HG02943 (cell line): Measurements from ENCODE around the gene GNS.
"Not testable (repeated sequence)": the region's sequence is repeated elsewhere in the genome, so short reads cannot be mapped to it uniquely, and the experiment has no call there.

Source experiments
- ATAC-seq: cut with Tn5 transposase; IDR thresholded peaks from one replicate; pipeline ENCODE4 v1.9.1; 2021; ENCODE audit warnings: mild to moderate bottlenecking, low read depth, moderate library complexity; ENCODE audit not compliant: unreplicated experiment

Gene GNS

DNA sequence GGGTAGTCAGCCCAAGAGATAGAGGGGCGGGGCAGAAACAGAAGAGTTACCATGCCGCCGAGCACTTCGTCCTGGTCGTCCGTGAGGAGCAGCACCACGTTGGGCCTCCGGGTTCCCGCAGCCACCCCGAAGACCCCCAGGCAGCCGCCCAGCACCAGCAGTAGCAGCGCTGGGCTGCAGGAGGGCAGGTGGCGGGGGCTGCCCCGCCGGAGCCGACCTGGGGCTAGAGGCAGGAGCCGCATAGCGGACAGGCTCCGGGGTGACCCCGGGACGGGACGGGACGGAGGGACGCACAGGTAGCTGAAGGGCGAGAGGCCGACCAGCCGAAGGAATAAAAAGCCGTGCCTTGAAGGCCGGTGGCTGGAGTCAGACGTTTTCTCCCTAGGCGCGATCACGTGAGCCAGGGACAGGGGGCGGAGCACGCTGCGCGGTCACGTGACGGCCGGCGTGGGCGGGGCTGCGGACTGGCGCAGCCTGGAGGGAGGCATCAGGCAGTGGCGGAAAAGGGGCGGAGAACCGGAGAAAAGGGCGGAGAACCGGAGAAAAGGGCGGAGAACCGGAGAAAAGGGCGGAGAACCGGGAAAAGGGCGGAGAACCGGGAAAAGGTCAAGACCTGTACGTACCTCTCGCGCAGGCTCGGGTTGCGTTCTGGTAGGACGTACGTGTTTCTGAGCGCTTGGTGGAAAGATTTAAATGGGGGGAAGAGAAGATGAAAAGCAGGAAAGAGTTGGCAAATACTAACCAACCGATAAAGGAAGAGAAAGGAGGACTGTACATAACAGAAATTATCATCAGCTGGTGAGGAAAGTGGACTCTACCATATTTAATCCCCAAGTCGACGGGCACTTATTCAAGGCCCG lies at the start of gene GNS:
GNS (minus strand) TSS at position 372 of the 860 bp plus-strand sequence; CDS start at position 242, 130 bp downstream.
- ATAC-seq, result peak; percentile 80

DNA sequence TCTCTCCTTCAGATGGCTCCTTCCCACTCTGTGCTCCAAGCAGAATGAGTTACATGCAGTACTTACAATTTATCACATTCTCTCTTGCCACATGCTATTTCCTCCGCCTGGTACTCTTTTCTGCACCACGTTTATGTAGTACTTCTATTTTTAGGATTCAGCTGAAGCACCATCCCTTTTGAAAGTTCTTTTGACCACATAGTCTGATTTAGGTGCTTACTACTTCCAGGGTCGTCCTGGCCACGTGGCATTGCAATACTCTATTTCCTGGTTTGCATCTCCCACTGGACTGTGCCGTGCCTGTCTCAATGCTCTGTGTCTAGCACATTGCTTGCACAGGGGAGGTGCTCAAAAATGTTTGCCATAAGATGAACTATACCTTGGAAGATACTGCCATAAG lies 48.9 kb upstream of the GNS start:
- no peak for ATAC-seq

DNA sequence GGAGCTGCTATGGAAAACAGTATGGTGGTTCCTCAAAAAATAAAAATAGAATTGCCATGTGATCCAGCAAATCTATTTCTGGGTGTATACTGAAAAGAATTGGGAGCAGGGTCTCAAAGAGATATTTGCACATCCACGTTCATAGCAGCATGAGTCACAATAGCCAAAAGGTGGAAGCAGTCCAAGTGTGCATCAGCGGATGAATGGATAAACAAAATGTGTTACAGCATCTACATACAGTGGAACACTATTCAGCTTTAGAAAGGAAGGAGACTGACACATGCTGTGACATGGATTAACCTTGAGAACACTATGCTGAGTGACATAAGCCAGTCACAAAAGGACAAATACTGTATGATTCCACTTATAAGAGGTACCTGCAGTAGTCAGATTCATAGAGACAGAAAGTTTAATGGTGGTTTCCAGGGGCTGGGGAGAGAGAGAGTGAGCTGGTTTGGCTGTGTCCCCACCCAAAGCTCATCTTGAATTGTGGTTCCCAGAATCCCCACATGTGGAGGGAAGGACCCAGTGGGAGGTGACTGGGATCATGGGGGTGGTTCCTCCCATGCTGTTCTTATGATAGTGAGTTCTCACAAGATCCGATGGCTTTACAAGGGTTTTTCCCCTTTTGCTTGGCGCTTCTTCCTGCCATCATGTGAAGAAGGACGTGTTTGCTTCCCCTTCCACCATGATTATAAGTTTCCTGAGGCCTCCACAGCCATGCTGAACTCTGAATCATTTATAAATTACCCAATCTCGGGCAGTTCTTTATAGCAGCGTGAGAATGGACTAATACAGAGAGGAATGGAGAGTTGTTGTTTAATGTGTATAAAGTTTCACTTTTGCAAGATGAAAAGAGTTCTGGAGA lies 47.6 kb upstream of the GNS start:
- ATAC-seq, result no peak

DNA sequence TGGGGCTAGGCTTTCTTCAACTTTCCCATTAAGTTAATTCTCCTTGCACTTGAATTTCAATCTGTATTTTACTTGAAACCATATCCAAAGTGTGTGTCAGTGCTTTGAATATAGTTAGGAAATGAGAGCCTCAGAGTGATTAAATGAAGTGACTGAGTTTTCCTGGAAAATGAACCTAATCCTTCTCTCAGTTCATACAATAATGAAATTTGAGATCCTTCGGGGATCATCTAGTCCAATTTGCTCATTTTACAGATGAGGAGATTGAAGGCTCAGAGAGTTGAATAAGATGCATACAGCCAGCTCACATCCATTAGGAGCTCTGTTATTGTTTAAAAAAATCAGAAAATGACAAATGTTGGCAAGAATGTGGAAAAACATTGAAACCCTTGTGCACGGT lies 47.0 kb upstream of the GNS start:
- ATAC-seq, result no peak

DNA sequence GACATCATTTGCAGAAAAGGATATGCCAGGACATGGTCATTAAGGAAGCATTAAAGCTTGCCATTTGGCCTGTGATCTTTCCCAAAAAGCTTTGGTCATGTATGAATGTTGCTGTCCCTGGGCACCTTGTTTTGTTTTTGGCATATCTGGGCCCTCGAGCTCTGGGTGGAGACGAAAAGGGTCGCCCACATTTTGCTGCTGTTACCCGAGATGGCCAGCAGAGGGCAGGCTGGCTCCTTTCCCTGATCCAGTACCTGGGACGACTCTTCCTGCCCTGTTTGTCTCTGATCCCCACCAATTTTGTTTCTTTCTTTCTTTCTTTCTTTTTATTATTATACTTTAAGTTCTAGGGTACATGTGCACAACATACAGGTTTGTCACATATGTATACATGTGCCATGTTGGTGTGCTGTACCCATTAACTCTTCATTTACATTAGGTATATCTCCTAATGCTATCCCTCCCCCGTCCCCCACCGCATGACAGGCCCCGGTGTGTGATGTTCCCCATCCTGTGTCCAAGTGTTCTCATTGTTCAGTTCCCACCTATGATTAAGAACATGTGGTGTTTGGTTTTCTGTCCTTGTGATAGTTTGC lies 43.1 kb upstream of the GNS start:
- ATAC-seq, result not testable (repeated sequence)

DNA sequence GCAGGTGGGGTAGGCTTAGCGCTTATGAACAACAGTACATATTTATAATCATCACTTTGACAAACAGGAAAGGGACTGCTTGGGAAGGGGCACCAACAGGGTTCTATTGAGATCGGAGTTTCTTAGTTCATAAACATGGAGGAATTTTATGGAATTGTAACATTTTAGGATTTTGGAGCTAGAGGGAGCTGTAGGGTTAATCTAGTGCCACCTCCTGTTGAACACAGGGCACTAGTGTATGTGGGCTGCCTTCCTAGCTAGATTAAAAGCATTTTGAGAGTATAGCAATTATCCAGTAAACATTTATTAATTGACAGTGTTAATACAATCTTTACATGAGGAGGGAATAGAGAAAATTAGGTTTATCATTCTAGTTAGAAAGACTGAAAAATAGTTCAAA lies 42.2 kb upstream of the GNS start:
- no peak for ATAC-seq

DNA sequence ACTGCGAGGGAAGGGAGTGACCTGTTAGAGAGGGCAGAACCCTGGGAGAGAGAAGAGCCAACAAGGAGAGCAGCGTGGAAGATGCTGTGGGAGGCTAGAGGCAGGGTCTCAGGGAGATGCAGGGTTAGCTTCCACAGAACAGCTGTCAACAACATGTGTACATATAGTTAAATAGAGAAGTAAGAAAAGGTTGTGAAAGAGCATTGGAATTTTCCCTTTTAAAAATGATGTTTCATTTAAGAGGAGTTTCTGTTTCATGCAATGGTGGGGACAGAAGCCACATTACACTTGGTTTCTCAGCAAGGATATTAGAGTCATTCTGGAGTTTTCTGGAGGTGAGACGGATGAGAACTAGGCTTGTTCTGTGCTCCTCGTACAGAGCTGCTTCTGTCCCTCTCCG lies 41.4 kb upstream of the GNS start:
- no peak for ATAC-seq

DNA sequence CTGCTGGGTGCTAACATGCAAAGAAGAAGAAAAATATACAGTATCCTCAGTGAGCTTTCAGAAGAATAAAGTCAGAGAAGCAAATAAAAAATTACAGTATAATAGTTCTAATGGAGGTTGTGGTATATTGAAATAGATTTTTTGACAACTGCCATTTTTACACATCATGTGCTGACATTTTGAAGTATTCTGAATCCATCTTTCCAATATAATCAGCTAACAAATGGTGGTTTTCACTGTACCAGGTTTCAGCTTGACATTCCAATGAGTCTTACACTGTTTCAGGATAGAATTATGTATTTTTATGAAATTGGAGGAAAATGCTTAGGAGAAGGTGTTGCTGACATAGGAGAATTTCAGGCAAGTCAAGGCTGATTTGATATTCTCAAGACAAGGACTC lies 39.0 kb upstream of the GNS start:
- no peak for ATAC-seq

DNA sequence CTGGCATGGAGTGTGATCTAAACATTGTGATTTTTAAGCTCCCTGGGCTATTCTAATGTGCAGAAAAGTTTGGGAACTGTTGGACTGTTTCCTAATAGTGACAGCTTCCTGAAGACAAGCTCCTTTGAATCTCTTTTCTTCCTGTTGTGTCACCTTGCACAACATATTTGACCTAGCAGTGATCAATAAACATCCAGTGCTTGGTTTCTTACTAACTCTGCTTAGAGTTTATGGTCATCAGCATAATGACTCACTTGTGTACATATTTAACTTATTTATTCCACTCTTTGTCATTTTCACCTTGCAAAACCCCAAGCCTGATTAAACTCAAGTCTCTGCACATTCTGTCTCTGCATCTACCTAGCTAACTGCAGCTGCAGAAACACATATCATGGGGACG lies 38.0 kb upstream of the GNS start:
- ATAC-seq, result no peak

DNA sequence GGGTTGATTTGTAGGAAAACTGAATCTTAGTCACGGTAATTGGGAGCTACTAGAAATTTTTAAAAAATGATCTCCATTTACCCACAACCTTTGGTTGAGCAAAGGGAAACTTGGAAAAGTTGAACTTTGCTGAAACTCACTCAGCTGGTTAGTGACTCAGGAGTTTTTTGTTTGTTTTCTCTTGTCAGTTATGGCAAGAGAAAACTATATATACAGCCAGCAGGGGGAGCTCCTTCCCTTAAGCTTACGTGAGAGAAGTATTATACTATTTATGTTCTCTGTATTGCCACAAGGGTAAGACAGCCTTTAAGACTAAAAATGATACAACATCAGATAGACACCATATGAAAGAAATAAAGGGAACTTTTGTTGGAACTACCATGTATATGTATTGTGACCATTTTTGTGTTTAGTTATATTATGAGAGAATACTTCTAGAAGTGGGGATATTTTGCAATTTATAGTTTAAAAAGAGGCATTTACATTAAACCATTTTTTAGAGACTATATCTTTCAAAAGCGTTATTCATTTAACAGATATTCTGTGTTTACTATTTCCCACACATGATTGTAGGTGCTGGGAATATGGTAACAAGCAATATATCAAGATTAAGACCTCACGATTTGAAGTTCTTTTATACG lies 37.1 kb upstream of the GNS start:
- peak; percentile 66 for ATAC-seq

DNA sequence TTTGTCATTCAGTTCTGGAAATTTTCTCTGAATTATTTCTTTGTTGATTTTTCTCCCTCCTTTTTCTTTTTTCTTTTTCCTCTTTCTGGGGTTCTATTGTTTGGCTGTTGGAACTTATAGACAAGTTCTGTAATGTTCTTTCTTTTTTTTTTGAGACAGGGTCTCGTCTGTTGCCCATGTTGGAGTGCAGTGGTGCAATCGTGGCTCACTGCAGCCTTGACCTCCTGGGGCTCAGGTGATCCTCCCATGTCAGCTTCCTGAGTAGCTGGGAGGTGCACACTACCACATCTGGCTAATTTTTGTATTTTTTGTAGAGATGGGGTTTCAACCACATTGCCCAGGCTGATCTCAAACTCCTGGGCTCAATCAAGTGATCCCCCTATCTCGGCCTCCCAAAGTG lies 35.1 kb upstream of the GNS start:
- ATAC-seq, result no peak

DNA sequence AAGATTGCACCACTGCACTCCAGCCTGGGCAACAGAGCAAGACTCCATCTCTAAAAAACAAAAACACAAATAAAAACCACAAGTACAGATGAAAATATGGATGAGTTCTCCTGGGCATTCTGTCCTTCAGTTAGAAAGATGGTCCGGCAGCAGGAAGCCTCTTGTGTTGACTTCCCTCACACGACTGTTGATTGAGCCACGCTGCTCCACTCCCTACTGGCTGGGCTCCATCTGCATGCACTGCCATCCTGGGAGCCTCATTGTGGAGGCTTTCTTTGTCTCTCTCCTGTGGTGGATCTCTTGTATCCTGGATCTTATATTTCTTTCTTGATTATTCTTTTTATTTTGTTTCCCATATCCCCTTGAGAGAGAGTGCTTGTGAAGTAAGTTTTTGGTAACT lies 34.4 kb upstream of the GNS start:
- ATAC-seq, result no peak

DNA sequence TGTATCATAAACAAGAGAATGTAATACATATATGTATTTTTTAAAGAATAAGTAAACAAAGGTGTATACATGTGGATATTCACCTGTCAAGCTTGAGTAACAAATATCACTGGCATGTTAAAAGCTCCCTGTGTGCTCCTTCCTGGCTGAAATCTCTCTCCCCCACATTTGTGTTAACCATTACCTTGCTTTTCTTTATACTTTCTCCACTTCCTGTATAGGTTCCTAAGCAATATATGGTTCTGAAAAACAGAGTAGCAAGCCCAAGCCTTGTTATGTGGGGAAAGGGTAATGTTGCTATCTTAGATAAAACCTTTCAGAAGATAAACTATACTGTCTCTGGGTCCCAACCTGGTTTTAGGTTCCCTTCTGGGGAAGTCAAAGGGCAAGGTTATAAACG lies 32.9 kb upstream of the GNS start:
- no peak for ATAC-seq

DNA sequence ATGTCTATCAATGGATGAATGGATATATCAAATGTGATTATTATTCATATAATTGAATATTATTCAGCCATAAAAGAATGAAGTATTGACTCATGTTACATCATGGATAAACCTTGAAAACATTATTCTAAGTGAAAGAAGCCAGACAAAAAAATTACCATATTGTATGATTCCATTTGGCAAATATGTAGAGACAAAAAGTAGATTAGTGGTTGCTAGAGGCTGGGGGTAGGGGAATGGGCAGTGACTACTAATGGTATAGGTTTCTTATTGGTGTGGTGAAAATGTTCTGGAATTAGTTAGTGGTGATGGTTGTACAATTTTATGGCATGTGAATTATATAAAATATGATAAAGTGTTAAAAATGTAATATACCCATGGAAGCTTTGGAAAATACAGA lies 31.8 kb upstream of the GNS start:
- ATAC-seq, result no peak

DNA sequence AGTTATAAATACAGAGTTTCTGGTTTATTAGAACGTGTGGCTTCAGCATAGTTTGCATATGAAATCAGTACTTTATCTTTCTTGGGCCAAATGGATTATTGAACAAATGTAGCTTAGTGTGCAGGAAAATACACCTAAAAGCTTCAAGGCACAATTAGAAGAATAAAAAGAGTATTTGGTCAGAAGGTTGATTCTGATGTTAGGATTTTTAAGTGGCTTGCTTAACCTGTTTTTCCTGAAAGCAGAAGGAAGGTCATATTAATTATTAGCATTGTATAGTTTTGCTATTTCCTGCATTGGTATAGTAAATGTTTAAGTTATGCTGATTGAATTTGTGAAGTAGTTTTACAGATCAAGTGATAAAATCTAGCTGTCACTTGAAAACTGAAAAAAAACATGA lies 31.0 kb upstream of the GNS start:
- no peak for ATAC-seq

DNA sequence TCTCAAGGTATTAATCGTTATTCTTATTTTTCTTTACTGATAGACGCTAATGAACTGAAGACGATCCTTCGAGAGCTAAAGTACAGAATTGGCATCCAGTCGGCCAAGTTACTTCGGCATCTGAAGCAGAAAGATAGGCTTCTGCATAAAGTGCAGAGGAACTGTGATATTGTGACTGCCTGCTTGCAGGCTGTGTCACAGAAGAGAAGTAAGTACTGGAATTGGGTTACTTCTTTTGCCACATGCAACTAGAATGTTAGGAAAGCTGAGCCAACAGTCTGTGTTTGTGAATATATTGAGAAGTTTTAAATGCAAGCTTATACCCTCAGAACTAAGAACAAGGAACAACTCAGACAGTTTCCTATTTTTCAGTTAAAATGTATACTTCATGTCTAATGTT lies 26.6 kb upstream of the GNS start:
- no peak for ATAC-seq

DNA sequence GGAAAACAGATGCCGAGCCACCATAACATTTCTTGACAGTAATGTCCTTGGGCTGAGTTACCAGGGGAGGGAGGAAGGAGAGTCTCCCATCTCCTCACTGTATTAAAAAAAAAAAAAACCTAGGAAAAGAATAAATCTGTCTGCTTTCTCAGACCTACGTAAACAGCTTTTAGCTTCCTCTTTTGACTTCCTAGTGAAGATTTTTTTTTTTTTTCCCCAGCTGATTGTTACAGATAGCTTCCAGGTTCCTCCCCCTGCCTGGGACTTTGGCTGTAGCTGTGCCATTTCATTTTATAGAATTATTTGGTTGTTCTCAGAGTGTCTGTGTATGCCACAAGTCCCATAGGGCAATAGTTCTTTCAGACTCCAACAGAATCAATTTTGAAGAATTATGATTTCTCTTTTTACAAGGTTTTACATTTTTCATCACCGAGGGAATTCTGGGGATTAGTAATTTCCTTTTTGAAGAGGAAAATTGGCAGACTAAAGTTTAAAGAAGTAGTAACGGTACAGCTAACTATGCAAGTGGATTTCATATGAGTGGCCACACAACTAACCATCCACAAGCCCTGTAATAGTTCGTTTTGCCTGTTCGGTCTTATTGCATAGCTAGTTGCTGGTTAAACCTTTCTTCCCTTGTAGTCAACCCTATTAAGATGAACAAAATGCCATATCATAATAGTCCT lies 23.1 kb upstream of the GNS start:
- no peak for ATAC-seq

DNA sequence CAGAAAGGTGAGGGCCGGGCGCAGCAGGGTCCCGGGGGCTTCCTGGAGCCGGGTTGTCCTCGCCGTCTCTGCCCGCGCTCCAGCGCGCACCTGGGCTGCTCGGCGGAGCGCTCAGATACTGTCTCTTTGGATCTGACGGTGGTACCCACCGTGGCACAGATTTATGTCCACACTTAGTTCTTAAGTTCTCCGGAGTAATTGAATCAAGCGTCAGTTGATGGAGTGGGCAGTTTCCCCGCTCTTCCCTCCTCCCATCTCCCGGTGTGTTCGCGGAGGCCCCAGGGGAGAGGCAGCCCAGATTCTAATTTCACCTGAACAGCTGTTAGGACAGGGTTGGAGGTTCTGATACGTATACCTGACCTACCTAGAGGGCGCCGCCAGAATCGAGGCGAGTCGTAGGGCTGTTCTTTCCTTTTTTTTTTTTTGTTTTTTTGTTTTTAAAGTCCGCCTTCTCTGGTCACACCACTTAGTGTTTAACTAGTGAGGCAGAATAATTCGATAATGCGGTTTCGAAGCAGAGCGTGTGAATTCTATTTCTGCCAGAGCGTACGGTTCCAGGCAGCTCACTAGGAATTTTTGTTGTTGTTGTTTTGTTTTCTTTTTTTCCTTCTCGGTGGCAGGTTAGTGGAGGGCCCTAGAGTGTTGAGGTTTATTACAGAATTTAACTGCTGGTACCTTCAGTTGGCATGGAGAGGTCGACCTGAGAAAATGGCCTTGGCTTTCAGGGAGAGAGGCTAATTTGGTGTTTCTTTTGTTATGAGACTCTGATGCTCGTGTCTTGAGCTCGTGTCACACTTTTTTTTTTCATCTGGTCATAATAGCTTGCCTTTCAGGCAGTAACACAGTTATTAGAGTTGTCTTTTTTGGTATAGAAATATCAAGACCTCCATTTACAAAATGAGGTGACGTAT lies 22.3 kb upstream of the GNS start:
- ATAC-seq, result no peak
